ENCODE results near the gene BCKDHB.

DNA sequence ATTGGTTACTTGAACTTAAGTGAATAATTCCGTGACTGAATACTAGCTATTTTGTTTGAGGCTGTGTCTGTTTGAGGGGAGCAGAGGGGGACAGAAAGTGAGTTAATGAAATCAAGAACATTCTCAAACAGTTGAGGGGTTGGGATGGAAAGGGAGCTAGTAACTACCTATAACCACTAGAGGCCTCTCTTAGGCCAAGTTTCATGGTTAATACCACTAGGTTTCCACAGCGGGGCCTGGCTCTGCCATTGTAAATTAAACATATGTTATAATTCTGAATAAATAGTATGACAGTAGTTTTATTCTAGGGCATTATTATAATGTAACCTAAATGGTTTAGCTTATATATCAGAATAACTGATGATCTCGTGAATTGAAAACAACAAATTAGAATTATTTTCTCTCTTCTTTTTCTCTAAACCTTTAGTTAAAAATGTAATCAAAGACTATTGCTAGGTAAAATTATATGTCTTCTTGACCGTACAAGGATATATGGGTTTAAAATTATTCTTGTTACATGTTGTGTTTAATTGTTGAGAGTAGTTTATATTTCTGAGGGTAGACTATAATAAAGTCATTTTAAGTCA is 108.1 kb downstream of the BCKDHB start:
- no peak for TF ChIP-seq POLR2A (IDR thresholded peaks at IDR 0.05)
- TF ChIP-seq, protein P1, sequence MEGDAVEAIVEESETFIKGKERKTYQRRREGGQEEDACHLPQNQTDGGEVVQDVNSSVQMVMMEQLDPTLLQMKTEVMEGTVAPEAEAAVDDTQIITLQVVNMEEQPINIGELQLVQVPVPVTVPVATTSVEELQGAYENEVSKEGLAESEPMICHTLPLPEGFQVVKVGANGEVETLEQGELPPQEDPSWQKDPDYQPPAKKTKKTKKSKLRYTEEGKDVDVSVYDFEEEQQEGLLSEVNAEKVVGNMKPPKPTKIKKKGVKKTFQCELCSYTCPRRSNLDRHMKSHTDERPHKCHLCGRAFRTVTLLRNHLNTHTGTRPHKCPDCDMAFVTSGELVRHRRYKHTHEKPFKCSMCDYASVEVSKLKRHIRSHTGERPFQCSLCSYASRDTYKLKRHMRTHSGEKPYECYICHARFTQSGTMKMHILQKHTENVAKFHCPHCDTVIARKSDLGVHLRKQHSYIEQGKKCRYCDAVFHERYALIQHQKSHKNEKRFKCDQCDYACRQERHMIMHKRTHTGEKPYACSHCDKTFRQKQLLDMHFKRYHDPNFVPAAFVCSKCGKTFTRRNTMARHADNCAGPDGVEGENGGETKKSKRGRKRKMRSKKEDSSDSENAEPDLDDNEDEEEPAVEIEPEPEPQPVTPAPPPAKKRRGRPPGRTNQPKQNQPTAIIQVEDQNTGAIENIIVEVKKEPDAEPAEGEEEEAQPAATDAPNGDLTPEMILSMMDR (IDR thresholded peaks at IDR 0.05 in 4 of 5, conservative IDR thresholded peaks at IDR 0.05 in 1 of 5) = peak; percentile 21 to 77 (median 51)

All from gastrocnemius medialis (tissue), 4 donors.